ENCODE results near the gene FOXN3. TPM values are rescaled to one million over a fixed set of nuclear protein-coding genes. Genes with fewer than 3 reads are reported as not detected.

FOXN3 gene
- total and polyA plus RNA-seq, 2 experiments from 2014 or later: 98.9 to 167 TPM

- Histone ChIP-seq H3K79me2 (replicated peaks; ENCODE audit: insufficient read depth) (peaks cover 74% of the 10 kb centered on the region), H3K4me2 (no peak overlapping the region), H3K4me3 (no peak overlapping the region), H3K4me1 (ENCODE audit: insufficient read depth) (0 out of 2 replicates have a peak, but pooled peaks cover 4% of the 10 kb centered on the region), H3K9me2 (ENCODE audit: insufficient read depth) (no peaks in the 10 kb centered on the region), H3K36me3 (ENCODE audit: insufficient read depth) (peaks cover 12% of the 10 kb centered on the region; the same call in 1 of the 2 replicates), H4K20me1 (replicated peaks; ENCODE audit: insufficient read depth) (peaks cover 42% of the 10 kb centered on the region), H3K27ac (ENCODE audit: low read depth) (no peak overlapping the region), H2AFZ (no peak overlapping the region), H3K27me3 (ENCODE audit: insufficient read depth) (no peaks in the 10 kb centered on the region), H3F3A (replicated peaks; ENCODE audit: low read depth) (no peaks in the 10 kb centered on the region)
- Mint-ChIP-seq H3K4me3 (no peak overlapping the region), H3K27ac (no peak overlapping the region), H3K4me1 (peaks cover 14% of the 10 kb centered on the region), H3K36me3 (ENCODE audit: low read depth) (peaks cover 17% of the 10 kb centered on the region; the same call in 2 of the 3 replicates), H3K27me3 (ENCODE audit: insufficient read depth, low read depth, poor library complexity) (no peaks in the 10 kb centered on the region), H3K9me3 (no peaks in the 10 kb centered on the region)
- DNase-seq (ENCODE audit: low spot score): no peak
- no peak for TF ChIP-seq ZNF462 (CRISPR knock-in tag; IDR thresholded peaks at IDR 0.05)
- TF ChIP-seq ZNF114 (CRISPR knock-in tag; IDR thresholded peaks at IDR 0.05): no peak
- TF ChIP-seq, protein P1, sequence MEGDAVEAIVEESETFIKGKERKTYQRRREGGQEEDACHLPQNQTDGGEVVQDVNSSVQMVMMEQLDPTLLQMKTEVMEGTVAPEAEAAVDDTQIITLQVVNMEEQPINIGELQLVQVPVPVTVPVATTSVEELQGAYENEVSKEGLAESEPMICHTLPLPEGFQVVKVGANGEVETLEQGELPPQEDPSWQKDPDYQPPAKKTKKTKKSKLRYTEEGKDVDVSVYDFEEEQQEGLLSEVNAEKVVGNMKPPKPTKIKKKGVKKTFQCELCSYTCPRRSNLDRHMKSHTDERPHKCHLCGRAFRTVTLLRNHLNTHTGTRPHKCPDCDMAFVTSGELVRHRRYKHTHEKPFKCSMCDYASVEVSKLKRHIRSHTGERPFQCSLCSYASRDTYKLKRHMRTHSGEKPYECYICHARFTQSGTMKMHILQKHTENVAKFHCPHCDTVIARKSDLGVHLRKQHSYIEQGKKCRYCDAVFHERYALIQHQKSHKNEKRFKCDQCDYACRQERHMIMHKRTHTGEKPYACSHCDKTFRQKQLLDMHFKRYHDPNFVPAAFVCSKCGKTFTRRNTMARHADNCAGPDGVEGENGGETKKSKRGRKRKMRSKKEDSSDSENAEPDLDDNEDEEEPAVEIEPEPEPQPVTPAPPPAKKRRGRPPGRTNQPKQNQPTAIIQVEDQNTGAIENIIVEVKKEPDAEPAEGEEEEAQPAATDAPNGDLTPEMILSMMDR (conservative IDR thresholded peaks at IDR 0.05; ENCODE audit: low read depth in 2 of 2): no peak
- no peak for ATAC-seq
These were observed 195.8 kb downstream of the FOXN3 start for GRCh38 chr14:89221109-89221810.

All from GM23338 (cell line).